ENCODE measurements around the gene LYSMD3. TPM values are rescaled to one million over a fixed set of nuclear protein-coding genes. Genes with fewer than 3 reads are reported as not detected.

LYSMD3 gene
- total and polyA plus RNA-seq, 9 of the 15 experiments (the other 6 are each of a cell fraction or from before 2014, with no cell fraction given), result 9.5 to 42.3 (median 20.7) TPM

GRCh38 chr5:90549729-90550275 lies 20.4 kb upstream of the LYSMD3 start (continued):
- TF ChIP-seq MGA (IDR thresholded peaks at IDR 0.05), result 0 out of 2 replicates have a peak, but pooled peaks have one; percentile 17
- peak; percentile 49; the same call in 1 of the 2 replicates for TF ChIP-seq SOX6 (IDR thresholded peaks at IDR 0.05)
- TF ChIP-seq PBX2 (CRISPR knock-in tag; IDR thresholded peaks at IDR 0.05; ENCODE audit: low read depth), result no peak
- TF ChIP-seq PBX2 (tag; conservative IDR thresholded peaks at IDR 0.05; ENCODE audit: low read depth), result peak; percentile 64; the same call in 1 of the 2 replicates
- TF ChIP-seq ZNF644 (tag; IDR thresholded peaks at IDR 0.05; ENCODE audit: low read depth), result peak; percentile 68; the same call in 1 of the 2 replicates
- TF ChIP-seq FOSL1 (tag; conservative IDR thresholded peaks at IDR 0.05), result no peak
- TF ChIP-seq HDAC3 (IDR thresholded peaks at IDR 0.05; ENCODE audit: borderline replicate concordance, partially characterized antibody), result peak; percentile 13
- peak; percentile 62 for TF ChIP-seq EHMT2 (IDR thresholded peaks at IDR 0.05)
- peak in 1 of 3 experiments; percentile 50 for TF ChIP-seq YY1 (IDR thresholded peaks at IDR 0.05; ENCODE audit: borderline replicate concordance in 1 of 3, control insufficient read depth in 1 of 3, extremely low read depth in 1 of 3, insufficient read depth in 3 of 3, insufficient read length in 1 of 3, insufficient replicate concordance in 2 of 3, low read depth in 1 of 3, low read length in 2 of 3)
- no peak for TF ChIP-seq EWSR1 (IDR thresholded peaks at IDR 0.05; ENCODE audit: borderline replicate concordance, low read depth, partially characterized antibody)
- no peak for TF ChIP-seq CBX8 (IDR thresholded peaks at IDR 0.05; ENCODE audit: borderline replicate concordance, extremely low read depth, low read depth, low read length, poor library complexity, severe bottlenecking)

All from K562 (cell line).